Astrocyte of the hippocampus (primary cell): ENCODE measurements around the gene NFATC1.

Experiments used
- DNase-seq: peaks from one replicate; pipeline ENCODE4 v3.0.0; 2011; ENCODE audit warnings: low read depth, low spot score

NFATC1 gene

GRCh38 chr18:79519751-79520477 lies 124.2 kb downstream of the NFATC1 start:
- peak; percentile 57 for DNase-seq

GRCh38 chr18:79520478-79521390 lies 125.0 kb downstream of the NFATC1 start:
- DNase-seq: no peak

GRCh38 chr18:79521416-79522205 lies 125.9 kb downstream of the NFATC1 start:
- no peak for DNase-seq

- DNase-seq: no peak
These were observed 126.9 kb downstream of the NFATC1 start for GRCh38 chr18:79522451-79523205.

GRCh38 chr18:79523206-79523735 lies 127.5 kb downstream of the NFATC1 start:
- DNase-seq: no peak

- DNase-seq: no peak
These were observed 128.0 kb downstream of the NFATC1 start for GRCh38 chr18:79523736-79524180.

- DNase-seq: no peak
These were observed 128.7 kb downstream of the NFATC1 start for GRCh38 chr18:79524181-79525078.

- DNase-seq: peak; percentile 66
These were observed 130.1 kb downstream of the NFATC1 start for GRCh38 chr18:79525556-79526467.

- no peak for DNase-seq
These were observed 131.0 kb downstream of the NFATC1 start for GRCh38 chr18:79526468-79527460.

- no peak for DNase-seq
These were observed 132.1 kb downstream of the NFATC1 start for GRCh38 chr18:79527656-79528315.

GRCh38 chr18:79528316-79528695 lies 132.6 kb downstream of the NFATC1 start:
- DNase-seq: no peak

- DNase-seq: peak; percentile 90
These were observed 133.1 kb downstream of the NFATC1 start for GRCh38 chr18:79528846-79529245.

GRCh38 chr18:79529296-79529695 lies 133.6 kb downstream of the NFATC1 start:
- no peak for DNase-seq

GRCh38 chr18:79529991-79530390 lies 134.3 kb downstream of the NFATC1 start:
- no peak for DNase-seq

- no peak for DNase-seq
These were observed 135.1 kb downstream of the NFATC1 start for GRCh38 chr18:79530821-79531220.

- DNase-seq: no peak
These were observed 135.7 kb downstream of the NFATC1 start for GRCh38 chr18:79531386-79531785.

- no peak for DNase-seq
These were observed 136.2 kb downstream of the NFATC1 start for GRCh38 chr18:79531926-79532312.
